HUES64 (cell line): Measurements from ENCODE around the gene LSAMP.

Source experiments
- H3K27ac ChIP-seq: 2 replicates; pipeline ENCODE4 v1.7.0; 2013; ENCODE audit warnings: low read depth, low read length, inconsistent platforms
- H3K27me3 ChIP-seq: 2 replicates; pipeline ENCODE4 v1.6.1; 2013; ENCODE audit warnings: mild to moderate bottlenecking, low read length; ENCODE audit not compliant: insufficient read depth
- H3K36me3 ChIP-seq: 2 replicates; pipeline ENCODE4 v1.6.1; 2013; ENCODE audit warnings: mild to moderate bottlenecking, low read length; ENCODE audit not compliant: insufficient read depth
- H3K4me1 ChIP-seq: 2 replicates; pipeline ENCODE4 v1.6.1; 2013; ENCODE audit warnings: mild to moderate bottlenecking, low read length, moderate library complexity; ENCODE audit not compliant: insufficient read depth
- H3K4me3 ChIP-seq: 2 replicates; pipeline ENCODE4 v1.5.1; 2013; ENCODE audit warnings: mild to moderate bottlenecking, low read length, moderate library complexity
- H3K9ac ChIP-seq: 2 replicates; pipeline ENCODE4 v1.6.1; 2013; ENCODE audit warnings: mild to moderate bottlenecking, low read depth, low read length
- H3K9me3 ChIP-seq: 2 replicates; pipeline ENCODE4 v1.6.1; 2013; ENCODE audit warnings: low read depth, low read length; ENCODE audit not compliant: insufficient read depth
- WGBS: fragments of 150-250, 120-280 bp; methylation state at CpG from one replicate; pipeline ENCODE4 v1.1.7; 2013; ENCODE audit warnings: missing lambda C conversion rate; 5-methylcytosine and 5-hydroxymethylcytosine counted together

The LSAMP gene

DNA sequence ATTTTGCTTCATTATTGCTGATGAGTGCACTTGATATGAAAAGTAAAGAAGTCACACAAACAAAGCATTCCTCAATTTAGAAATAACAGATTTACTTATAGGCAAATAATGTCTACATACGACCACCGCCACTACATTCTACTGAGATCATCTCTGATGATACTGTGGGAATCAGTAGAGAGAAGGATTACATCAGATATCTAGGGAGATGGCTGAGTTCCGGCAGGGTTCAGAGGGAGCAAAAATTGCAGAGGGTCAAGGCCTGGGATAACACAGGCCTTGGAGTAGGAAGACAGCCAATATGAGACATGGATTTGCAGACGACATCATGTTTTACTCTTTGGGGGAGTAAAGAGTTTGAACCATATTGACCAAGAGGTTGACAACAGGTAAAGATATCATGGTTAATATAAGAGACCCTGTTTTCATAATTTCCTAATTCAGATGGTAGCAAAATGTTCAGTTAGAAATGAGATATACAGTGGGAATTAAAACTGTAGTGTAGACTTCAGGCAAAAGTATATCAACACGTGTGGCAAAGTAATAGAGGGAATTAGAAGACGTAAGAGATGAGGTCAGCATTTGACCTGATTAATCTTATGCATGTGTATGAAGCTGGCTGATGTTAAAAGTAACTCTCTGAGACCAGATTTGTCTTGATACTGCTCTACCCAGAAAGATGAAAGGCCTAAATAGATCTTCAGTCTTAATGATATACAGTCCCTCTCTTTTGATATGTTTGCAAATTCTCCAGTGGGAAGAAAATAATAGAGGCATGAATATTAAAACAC is 15.6 kb downstream of the LSAMP start:
- no peaks in the 10 kb centered on the region for H3K36me3 ChIP-seq
- H3K27ac ChIP-seq: no peak overlapping the region
- H3K4me1 ChIP-seq: no peaks in the 10 kb centered on the region
- no peaks in the 10 kb centered on the region for H3K27me3 ChIP-seq
- 92% methylated on average over 4 of the region's 6 CpGs for WGBS
- no peaks in the 10 kb centered on the region for H3K9me3 ChIP-seq
- no peak overlapping the region for H3K4me3 ChIP-seq
- H3K9ac ChIP-seq: no peak overlapping the region

DNA sequence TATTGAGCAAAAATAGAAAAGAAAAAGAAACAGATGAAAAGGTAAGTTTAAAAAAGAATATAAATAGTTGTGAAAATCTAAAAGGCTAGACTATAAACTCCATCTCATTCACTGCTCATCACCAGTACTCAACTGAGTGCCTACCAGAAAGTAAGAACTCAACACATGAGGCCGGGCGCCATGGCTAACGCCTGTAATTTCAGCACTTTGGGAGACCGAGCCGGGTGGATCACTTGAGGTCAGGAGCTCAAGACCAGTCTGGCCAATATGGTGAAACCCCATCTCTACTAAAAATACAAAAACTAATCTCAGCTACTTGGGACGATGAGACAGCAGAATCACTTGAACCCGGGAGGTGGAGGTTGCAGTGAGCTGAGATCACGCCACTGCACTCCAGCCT is 19.3 kb downstream of the LSAMP start:
- 96% methylated on average over 8 of the region's 8 CpGs for WGBS

DNA sequence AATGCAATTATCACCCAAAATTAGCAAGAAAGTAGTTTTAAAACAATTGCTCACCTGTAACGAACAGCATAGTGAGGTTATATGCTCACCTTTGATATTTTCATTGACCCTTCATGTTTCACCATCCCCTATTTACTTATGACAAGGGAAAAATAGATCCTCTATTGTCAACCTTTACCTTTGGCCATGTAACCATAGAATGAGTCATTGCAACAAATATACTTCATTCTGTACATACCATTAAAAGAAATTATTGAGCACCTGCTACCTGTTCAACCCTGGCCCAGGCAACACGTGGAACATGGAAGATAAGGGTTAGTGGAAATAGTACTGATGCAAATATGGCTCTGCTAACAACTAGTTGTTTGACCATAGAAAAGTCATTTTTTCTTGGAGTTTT is 20.2 kb downstream of the LSAMP start:
- Histone ChIP-seq H3K36me3 (no peaks in the 10 kb centered on the region), H3K4me1 (peaks cover 20% of the 10 kb centered on the region; the same call in 1 of the 2 replicates), H3K9ac (no peak overlapping the region), H3K27ac (no peak overlapping the region), H3K4me3 (no peak overlapping the region), H3K9me3 (no peaks in the 10 kb centered on the region), H3K27me3 (no peaks in the 10 kb centered on the region)
- WGBS: 91% methylated on average over 2 of the region's 2 CpGs

More for the DNA sequence above, 19.3 kb downstream of the LSAMP start:
- Histone ChIP-seq H3K9me3 (no peaks in the 10 kb centered on the region), H3K4me3 (no peak overlapping the region), H3K4me1 (peaks cover 20% of the 10 kb centered on the region; the same call in 1 of the 2 replicates), H3K27ac (no peak overlapping the region), H3K27me3 (no peaks in the 10 kb centered on the region), H3K9ac (no peak overlapping the region), H3K36me3 (no peaks in the 10 kb centered on the region)

DNA sequence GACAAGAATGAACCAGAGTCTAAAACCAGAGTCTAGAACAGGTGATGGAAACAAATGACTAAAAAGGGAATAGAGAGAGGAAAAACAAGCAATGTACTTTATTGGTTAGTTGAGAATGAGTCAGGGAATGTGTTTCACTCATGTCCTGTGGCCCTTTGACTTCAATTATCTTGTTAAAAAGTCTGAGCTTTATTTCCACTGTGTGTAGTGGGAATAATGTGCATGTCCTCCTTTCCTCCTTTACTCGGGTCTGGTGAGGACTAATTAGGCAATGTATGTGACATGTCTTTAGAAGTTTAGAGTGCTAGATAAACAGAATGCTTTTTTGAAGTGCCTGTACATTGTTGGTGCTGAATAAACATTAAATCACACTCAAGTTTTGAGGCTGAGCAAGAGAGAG is 21.3 kb downstream of the LSAMP start:
- Histone ChIP-seq H3K27ac (peak overlapping the region; percentile 23; the same call in 1 of the 2 replicates), H3K9ac (no peak overlapping the region; the same call in 1 of the 2 replicates), H3K27me3 (no peaks in the 10 kb centered on the region), H3K4me1 (peaks cover 20% of the 10 kb centered on the region; the same call in 1 of the 2 replicates), H3K4me3 (no peak overlapping the region), H3K9me3 (no peaks in the 10 kb centered on the region), H3K36me3 (no peaks in the 10 kb centered on the region)
- 57% methylated on average over 1 of the region's 1 CpG for WGBS

DNA sequence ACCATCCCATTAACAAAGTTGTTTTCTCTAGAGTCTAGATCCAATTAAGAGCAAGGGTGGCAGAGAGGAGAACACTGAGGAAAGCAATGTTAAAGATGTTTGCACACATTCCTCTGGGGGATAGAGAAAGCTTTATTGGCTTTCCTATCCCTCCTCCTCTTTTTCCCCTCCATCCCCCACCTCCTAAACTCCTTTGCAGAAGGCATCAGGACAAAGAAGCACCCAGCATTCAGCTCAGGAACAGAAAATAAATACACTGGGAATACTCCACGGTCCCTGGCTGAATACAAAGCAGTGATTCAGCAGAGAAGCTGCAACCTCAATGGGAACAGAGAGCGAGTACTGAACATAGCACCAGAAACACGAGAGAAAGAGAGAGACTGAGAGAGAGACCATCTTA is 21.9 kb downstream of the LSAMP start:
- no peaks in the 10 kb centered on the region for H3K36me3 ChIP-seq
- H3K27ac ChIP-seq: peak overlapping the region; percentile 2; the same call in 1 of the 2 replicates
- 48% methylated on average over 3 of the region's 3 CpGs for WGBS
- no peak overlapping the region; the same call in 1 of the 2 replicates for H3K9ac ChIP-seq
- H3K4me1 ChIP-seq: peaks cover 20% of the 10 kb centered on the region; the same call in 1 of the 2 replicates
- no peaks in the 10 kb centered on the region for H3K27me3 ChIP-seq
- H3K9me3 ChIP-seq: no peaks in the 10 kb centered on the region
- H3K4me3 ChIP-seq: no peak overlapping the region

DNA sequence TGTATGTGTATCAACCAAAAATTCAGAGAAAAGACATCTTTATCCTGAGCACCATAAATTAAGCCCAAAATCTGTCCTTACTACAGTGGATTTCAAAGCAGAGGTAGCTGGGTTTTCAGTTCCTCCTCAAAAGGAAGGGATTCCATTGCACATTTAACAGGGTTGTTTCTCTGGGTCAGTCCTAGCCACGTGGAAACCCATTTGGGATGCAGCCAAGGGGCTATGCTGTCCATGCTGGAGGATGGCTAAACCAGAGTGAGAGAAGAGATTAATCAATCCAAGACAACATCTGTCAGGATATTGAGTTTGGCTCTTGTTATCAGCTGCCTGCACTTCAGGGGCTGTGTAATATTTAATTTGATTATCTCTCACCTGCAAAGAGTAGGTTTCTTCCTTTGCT is 28.1 kb downstream of the LSAMP start:
- Histone ChIP-seq H3K27ac (no peak overlapping the region), H3K4me3 (no peak overlapping the region), H3K36me3 (no peaks in the 10 kb centered on the region), H3K9me3 (no peaks in the 10 kb centered on the region), H3K9ac (no peak overlapping the region), H3K27me3 (no peaks in the 10 kb centered on the region), H3K4me1 (0 out of 2 replicates have a peak, but pooled peaks cover 4% of the 10 kb centered on the region)
- WGBS: 85% methylated on average over 1 of the region's 1 CpG

DNA sequence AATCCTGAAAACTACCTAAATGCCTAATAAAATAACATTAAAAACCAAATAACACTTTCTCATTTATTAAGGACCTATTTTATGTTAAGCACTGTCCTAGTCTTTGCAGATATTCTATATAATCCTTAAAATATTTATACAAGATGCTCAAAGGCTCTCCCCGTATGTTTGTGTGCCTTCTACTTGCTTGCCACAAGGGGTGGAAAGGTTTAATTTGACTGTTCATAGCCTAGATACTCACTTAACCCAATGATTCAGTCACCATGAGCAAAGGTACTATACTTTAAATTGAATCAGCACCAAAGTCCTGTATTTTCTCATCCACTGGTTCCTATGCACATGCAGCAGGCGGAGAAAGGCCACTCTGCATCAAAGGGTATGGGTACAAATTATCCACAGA is 32.0 kb downstream of the LSAMP start:
- WGBS: 100% methylated on average over 2 of the region's 2 CpGs
- no peak overlapping the region; the same call in 1 of the 2 replicates for H3K9ac ChIP-seq
- H3K9me3 ChIP-seq: no peaks in the 10 kb centered on the region
- H3K4me1 ChIP-seq: 0 out of 2 replicates have a peak, but pooled peaks cover 4% of the 10 kb centered on the region
- no peaks in the 10 kb centered on the region for H3K36me3 ChIP-seq
- no peak overlapping the region for H3K27ac ChIP-seq
- no peak overlapping the region for H3K4me3 ChIP-seq
- no peaks in the 10 kb centered on the region for H3K27me3 ChIP-seq

DNA sequence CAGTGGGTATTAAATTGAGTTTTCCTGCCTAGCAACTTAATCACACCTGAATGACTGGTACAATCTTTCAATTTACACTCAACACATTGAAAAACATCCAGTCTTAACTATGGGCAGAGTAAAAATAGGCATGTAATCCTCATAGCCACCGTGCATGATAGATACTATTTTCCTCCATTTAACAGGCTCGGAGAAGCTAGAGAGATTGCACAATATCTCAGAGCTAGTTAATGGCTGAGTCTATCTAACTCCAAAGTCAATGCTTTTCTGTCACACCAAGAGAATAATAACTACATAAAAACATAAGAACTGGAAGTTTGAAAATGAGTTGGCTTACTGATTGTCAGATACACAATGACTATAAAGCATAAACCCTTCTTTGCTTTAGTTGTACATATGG is 36.8 kb downstream of the LSAMP start:
- 98% methylated on average over 2 of the region's 2 CpGs for WGBS
- H3K9ac ChIP-seq: no peak overlapping the region

DNA sequence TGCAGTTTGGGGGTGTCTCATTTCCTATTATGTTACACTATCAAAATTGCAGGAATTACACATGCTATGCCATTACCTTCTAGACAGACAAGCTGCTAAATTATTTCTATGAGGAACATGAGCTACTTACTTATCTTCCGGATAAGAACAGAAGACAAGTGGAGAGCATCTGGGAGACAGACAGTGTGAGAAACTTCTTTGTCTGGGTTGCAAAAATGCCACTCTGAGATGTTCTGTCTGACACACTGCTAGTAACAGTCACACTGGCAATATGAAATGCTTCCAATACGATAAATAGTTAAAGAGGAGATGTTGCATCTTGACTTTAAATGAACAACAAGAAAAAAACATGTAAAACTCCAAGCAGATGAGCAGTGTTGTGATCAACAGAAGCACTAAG is 40.1 kb downstream of the LSAMP start:
- no peaks in the 10 kb centered on the region for H3K36me3 ChIP-seq
- H3K4me3 ChIP-seq: no peak overlapping the region
- no peaks in the 10 kb centered on the region for H3K27me3 ChIP-seq
- no peaks in the 10 kb centered on the region for H3K9me3 ChIP-seq
- 90% methylated on average over 2 of the region's 2 CpGs for WGBS
- H3K27ac ChIP-seq: no peak overlapping the region
- H3K9ac ChIP-seq: no peak overlapping the region
- H3K4me1 ChIP-seq: no peaks in the 10 kb centered on the region

More for the DNA sequence above, 36.8 kb downstream of the LSAMP start:
- H3K27ac ChIP-seq: no peak overlapping the region
- H3K4me3 ChIP-seq: no peak overlapping the region
- no peaks in the 10 kb centered on the region for H3K27me3 ChIP-seq
- H3K36me3 ChIP-seq: no peaks in the 10 kb centered on the region
- no peaks in the 10 kb centered on the region for H3K9me3 ChIP-seq
- 0 out of 2 replicates have a peak, but pooled peaks cover 1% of the 10 kb centered on the region for H3K4me1 ChIP-seq

DNA sequence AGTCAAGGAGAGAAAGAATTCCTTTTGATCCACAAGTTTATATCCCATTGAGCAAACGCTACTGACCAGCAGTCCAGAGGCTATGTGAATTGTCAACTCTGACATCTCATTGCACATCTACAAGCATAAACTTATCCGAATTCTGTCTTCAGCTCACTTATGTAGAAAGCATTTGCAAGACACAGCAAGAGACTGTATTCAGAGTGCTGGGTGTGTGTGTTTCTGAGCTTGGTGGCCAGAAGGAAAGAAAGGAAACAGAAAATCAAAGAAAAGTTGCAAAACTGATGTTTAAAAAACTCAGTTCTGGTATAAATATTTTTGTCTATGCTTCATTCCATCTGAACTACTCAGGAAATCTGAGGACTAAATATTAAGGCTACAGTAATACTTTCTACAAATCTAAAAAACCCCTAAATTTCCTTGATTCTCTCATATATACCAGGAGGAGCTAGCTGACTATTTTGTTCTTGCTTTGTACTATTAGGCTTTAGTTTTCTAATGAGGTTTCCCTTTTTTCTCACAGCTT is 45.5 kb downstream of the LSAMP start:
- peaks cover 5% of the 10 kb centered on the region; the same call in 1 of the 2 replicates for H3K4me1 ChIP-seq
- no peak overlapping the region for H3K9ac ChIP-seq
- WGBS: 87% methylated on average over 2 of the region's 2 CpGs
- H3K4me3 ChIP-seq: no peak overlapping the region
- H3K27me3 ChIP-seq: no peaks in the 10 kb centered on the region
- H3K27ac ChIP-seq: no peak overlapping the region
- no peaks in the 10 kb centered on the region for H3K36me3 ChIP-seq
- H3K9me3 ChIP-seq: no peaks in the 10 kb centered on the region

DNA sequence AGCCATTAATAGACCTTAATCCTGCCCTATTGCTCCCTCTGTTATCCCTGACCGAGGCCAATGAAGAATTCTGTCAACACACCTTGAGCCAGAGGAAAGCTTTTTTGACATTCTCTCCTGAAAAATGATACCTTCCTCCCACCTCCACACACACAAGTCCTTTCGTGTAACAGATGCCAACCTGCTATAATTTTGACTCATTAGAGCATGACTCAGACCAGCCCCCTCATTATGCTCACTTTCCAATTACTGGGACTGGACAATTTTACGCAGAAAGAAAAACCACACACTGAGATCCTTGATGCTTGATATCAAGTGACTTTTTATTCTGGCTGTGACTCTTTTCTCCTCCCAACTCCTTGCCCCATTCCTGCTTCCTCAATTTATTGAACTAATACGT is 50.9 kb downstream of the LSAMP start:
- no peak overlapping the region for H3K9ac ChIP-seq
- WGBS: 88% methylated on average over 4 of the region's 4 CpGs

More for the DNA sequence above, 50.9 kb downstream of the LSAMP start:
- no peak overlapping the region for H3K27ac ChIP-seq
- H3K36me3 ChIP-seq: no peaks in the 10 kb centered on the region
- H3K4me3 ChIP-seq: no peak overlapping the region
- peaks cover 17% of the 10 kb centered on the region for H3K4me1 ChIP-seq
- no peaks in the 10 kb centered on the region for H3K27me3 ChIP-seq
- peaks cover 11% of the 10 kb centered on the region; the same call in 1 of the 2 replicates for H3K9me3 ChIP-seq
